HEK293 (cell line): Measurements from ENCODE around the gene HAT1.
"Not testable (repeated sequence)": the region's sequence is repeated elsewhere in the genome, so short reads cannot be mapped to it uniquely, and the experiment has no call there.

Experiments
- CTCF ChIA-PET: fragments of 350-600 bp; formaldehyde crosslinking; extraction: SDS; loops from one replicate; lab custom pipeline; 2021; ENCODE audit warnings: antibody characterized with exemption; lab: Yijun Ruan, JAX
- POLR2A ChIA-PET: fragments of 300-600 bp; formaldehyde crosslinking; extraction: SDS; loops from one replicate; lab custom pipeline; 2020; ENCODE audit warnings: antibody characterized with exemption, inconsistent platforms; lab: Yijun Ruan, JAX
- H3K27ac ChIP-seq: fragments of 200-500 bp; sonication (Bioruptor generic); 2 replicates; pipeline ENCODE4 v1.5.1; 2014; ENCODE audit warnings: low read depth, low read length, control low read depth, inconsistent platforms; ENCODE audit errors: extremely low read depth
- H3K36me3 ChIP-seq, 2 experiments: fragments of 200-500 bp in 1 of 2; sonication (Bioruptor generic) in 1 of 2; 1 replicate in 1 of 2; 2 replicates in 1 of 2; pipeline ENCODE4 v1.5.1; 2014 to 2017; ENCODE audit warnings: inconsistent platforms in 2 of 2, low read length in 2 of 2; ENCODE audit not compliant: control insufficient read depth in 2 of 2, insufficient read depth in 1 of 2
- H3K4me1 ChIP-seq: fragments of 200-500 bp; sonication (Bioruptor generic); 2 replicates; pipeline ENCODE4 v1.5.1; 2014; ENCODE audit warnings: mild to moderate bottlenecking, low read length, inconsistent platforms; ENCODE audit not compliant: control insufficient read depth, insufficient read depth
- H3K4me3 ChIP-seq: 2 replicates; pipeline ENCODE4 v1.5.1; 2011; ENCODE audit warnings: low read depth, mild to moderate bottlenecking, control low read depth, low read length, moderate library complexity
- H3K9me3 ChIP-seq: fragments of 200-500 bp; sonication (Bioruptor generic); 2 replicates; pipeline ENCODE4 v1.5.1; 2014; ENCODE audit warnings: low read depth, low read length, inconsistent platforms; ENCODE audit not compliant: control insufficient read depth, insufficient read depth
- WT1 ChIP-seq: fragments of 450-650 bp; formaldehyde crosslinking; IDR thresholded peaks from 2 replicates; pipeline ENCODE4 v1.5.1; 2016; ENCODE audit warnings: missing biosample characterization, missing genetic modification characterization
- ZBTB1 ChIP-seq: fragments of 450-650 bp; formaldehyde crosslinking; IDR thresholded peaks from 2 replicates; pipeline ENCODE4 v1.5.1; 2016; ENCODE audit warnings: missing biosample characterization, missing genetic modification characterization
- ZBTB17 ChIP-seq: fragments of 450-650 bp; formaldehyde crosslinking; IDR thresholded peaks from 2 replicates; pipeline ENCODE4 v1.5.1; 2016; ENCODE audit warnings: missing biosample characterization, missing genetic modification characterization
- ZFP3 ChIP-seq: fragments of 450-650 bp; formaldehyde crosslinking; IDR thresholded peaks from 2 replicates; pipeline ENCODE4 v1.5.1; 2016; ENCODE audit warnings: low read depth, missing biosample characterization, missing genetic modification characterization
- ZNF132 ChIP-seq: fragments of 450-650 bp; formaldehyde crosslinking; IDR thresholded peaks from 2 replicates; pipeline ENCODE4 v1.5.1; 2017; ENCODE audit warnings: missing biosample characterization, missing genetic modification characterization, borderline replicate concordance
- ZNF146 ChIP-seq: fragments of 450-650 bp; formaldehyde crosslinking; IDR thresholded peaks from 2 replicates; pipeline ENCODE4 v1.5.1; 2016; ENCODE audit warnings: missing biosample characterization, missing genetic modification characterization
- ZNF274 ChIP-seq, 2 experiments: fragments of 200-500 bp in 1 of 2; fragments of 450-650 bp in 1 of 2; sonication (Bioruptor generic) in 1 of 2; formaldehyde crosslinking in 1 of 2; IDR thresholded peaks; 2 replicates each; pipeline versions ENCODE4 v1.5.1 to v1.6.1; 2014 to 2016; ENCODE audit warnings: borderline replicate concordance in 1 of 2, inconsistent platforms in 1 of 2, low read length in 1 of 2, missing biosample characterization in 1 of 2, missing genetic modification characterization in 1 of 2
- ZNF302 ChIP-seq: fragments of 450-650 bp; formaldehyde crosslinking; IDR thresholded peaks from 2 replicates; pipeline ENCODE4 v1.5.1; 2016; ENCODE audit warnings: missing biosample characterization, missing genetic modification characterization, low read depth
- ZNF335 ChIP-seq: fragments of 450-650 bp; formaldehyde crosslinking; conservative IDR thresholded peaks from 2 replicates; pipeline ENCODE4 v1.5.1; 2016; ENCODE audit warnings: missing biosample characterization, missing genetic modification characterization
- ZNF350 ChIP-seq: fragments of 450-650 bp; formaldehyde crosslinking; IDR thresholded peaks from 2 replicates; pipeline ENCODE4 v1.5.0; 2017; ENCODE audit warnings: missing biosample characterization, mild to moderate bottlenecking, missing genetic modification characterization
- ZNF510 ChIP-seq: fragments of 450-650 bp; formaldehyde crosslinking; IDR thresholded peaks from 2 replicates; pipeline ENCODE4 v1.5.1; 2018; ENCODE audit warnings: mild to moderate bottlenecking, missing genetic modification characterization, missing biosample characterization; ENCODE audit not compliant: insufficient replicate concordance
- ZNF664 ChIP-seq: fragments of 450-650 bp; formaldehyde crosslinking; IDR thresholded peaks from 2 replicates; pipeline ENCODE4 v1.5.1; 2016; ENCODE audit warnings: missing biosample characterization, missing genetic modification characterization
- ZNF830 ChIP-seq: fragments of 450-650 bp; IDR thresholded peaks from 2 replicates; pipeline ENCODE4 v1.5.0; 2018; ENCODE audit warnings: missing biosample characterization, missing genetic modification characterization, low read depth, mild to moderate bottlenecking, moderate library complexity
- ZXDB ChIP-seq: fragments of 450-650 bp; formaldehyde crosslinking; IDR thresholded peaks from 2 replicates; pipeline ENCODE4 v1.5.1; 2016; ENCODE audit warnings: missing biosample characterization, missing genetic modification characterization
- TF ChIP-seq, protein P1 (sequence below): fragments of 450-650 bp; formaldehyde crosslinking; IDR thresholded peaks from 2 replicates; pipeline ENCODE4 v1.5.1; 2016; ENCODE audit warnings: missing biosample characterization, missing genetic modification characterization
- TF ChIP-seq, protein P2 (sequence below): fragments of 450-650 bp; formaldehyde crosslinking; IDR thresholded peaks from 2 replicates; pipeline ENCODE4 v1.5.1; 2016; ENCODE audit warnings: missing biosample characterization, missing genetic modification characterization
- TF ChIP-seq, protein P3 (sequence below): fragments of 450-650 bp; formaldehyde crosslinking; conservative IDR thresholded peaks from 2 replicates; pipeline ENCODE4 v1.5.1; 2016; ENCODE audit warnings: low read depth, missing biosample characterization, missing genetic modification characterization

The HAT1 gene

DNA sequence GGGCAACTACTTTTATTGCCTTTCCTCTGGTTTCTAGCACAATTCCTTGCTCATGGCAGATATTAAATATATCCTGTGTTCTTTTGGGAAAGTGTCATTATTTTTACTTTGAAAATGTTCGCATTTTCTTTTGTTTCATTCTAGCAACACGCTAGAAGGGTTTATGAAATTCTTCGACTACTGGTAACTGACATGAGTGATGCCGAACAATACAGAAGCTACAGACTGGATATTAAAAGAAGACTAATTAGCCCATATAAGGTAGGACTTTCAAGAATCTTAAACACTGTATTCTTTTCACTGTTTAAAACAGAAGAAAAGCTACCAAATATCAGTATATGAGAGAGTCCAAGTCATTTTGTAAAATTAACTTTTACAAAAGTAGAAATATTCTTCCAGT is 56.8 kb downstream of the HAT1 start:
- H3K36me3 ChIP-seq = peaks cover 51 to 73% of the 10 kb centered on the region in 2 experiments
- no peaks in the 10 kb centered on the region for H3K9me3 ChIP-seq
- H3K4me1 ChIP-seq = no peaks in the 10 kb centered on the region
- H3K27ac ChIP-seq = no peak overlapping the region
- TF ChIP-seq ZNF830 (tag by site-specific recombination) = no peak
- TF ChIP-seq, protein P1, sequence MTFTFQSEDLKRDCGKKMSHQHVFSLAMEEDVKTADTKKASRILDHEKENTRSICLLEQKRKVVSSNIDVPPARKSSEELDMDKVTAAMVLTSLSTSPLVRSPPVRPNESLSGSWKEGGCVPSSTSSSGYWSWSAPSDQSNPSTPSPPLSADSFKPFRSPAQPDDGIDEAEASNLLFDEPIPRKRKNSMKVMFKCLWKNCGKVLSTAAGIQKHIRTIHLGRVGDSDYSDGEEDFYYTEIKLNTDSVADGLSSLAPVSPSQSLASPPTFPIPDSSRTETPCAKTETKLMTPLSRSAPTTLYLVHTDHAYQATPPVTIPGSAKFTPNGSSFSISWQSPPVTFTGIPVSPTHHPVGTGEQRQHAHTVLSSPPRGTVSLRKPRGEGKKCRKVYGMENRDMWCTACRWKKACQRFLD (tag by site-specific recombination) = no peak
- no peak for TF ChIP-seq ZNF350 (tag by site-specific recombination)
- TF ChIP-seq, protein P2, sequence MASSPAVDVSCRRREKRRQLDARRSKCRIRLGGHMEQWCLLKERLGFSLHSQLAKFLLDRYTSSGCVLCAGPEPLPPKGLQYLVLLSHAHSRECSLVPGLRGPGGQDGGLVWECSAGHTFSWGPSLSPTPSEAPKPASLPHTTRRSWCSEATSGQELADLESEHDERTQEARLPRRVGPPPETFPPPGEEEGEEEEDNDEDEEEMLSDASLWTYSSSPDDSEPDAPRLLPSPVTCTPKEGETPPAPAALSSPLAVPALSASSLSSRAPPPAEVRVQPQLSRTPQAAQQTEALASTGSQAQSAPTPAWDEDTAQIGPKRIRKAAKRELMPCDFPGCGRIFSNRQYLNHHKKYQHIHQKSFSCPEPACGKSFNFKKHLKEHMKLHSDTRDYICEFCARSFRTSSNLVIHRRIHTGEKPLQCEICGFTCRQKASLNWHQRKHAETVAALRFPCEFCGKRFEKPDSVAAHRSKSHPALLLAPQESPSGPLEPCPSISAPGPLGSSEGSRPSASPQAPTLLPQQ = no peak
- TF ChIP-seq ZNF510 (tag by site-specific recombination) = no peak
- no peak for TF ChIP-seq ZBTB17 (tag by site-specific recombination)
- TF ChIP-seq ZBTB1 = no peak
- TF ChIP-seq ZNF335 = no peak
- no peak for TF ChIP-seq ZNF274 (IDR thresholded peaks at IDR 0.05; ENCODE audit: low read length)
- no peak for TF ChIP-seq ZNF274 (tag by site-specific recombination; IDR thresholded peaks at IDR 0.05; ENCODE audit: borderline replicate concordance)
- TF ChIP-seq WT1 (tag by site-specific recombination) = no peak
- no peak for TF ChIP-seq ZNF664 (tag by site-specific recombination)
- TF ChIP-seq ZFP3 (tag by site-specific recombination) = no peak
- TF ChIP-seq, protein P3, sequence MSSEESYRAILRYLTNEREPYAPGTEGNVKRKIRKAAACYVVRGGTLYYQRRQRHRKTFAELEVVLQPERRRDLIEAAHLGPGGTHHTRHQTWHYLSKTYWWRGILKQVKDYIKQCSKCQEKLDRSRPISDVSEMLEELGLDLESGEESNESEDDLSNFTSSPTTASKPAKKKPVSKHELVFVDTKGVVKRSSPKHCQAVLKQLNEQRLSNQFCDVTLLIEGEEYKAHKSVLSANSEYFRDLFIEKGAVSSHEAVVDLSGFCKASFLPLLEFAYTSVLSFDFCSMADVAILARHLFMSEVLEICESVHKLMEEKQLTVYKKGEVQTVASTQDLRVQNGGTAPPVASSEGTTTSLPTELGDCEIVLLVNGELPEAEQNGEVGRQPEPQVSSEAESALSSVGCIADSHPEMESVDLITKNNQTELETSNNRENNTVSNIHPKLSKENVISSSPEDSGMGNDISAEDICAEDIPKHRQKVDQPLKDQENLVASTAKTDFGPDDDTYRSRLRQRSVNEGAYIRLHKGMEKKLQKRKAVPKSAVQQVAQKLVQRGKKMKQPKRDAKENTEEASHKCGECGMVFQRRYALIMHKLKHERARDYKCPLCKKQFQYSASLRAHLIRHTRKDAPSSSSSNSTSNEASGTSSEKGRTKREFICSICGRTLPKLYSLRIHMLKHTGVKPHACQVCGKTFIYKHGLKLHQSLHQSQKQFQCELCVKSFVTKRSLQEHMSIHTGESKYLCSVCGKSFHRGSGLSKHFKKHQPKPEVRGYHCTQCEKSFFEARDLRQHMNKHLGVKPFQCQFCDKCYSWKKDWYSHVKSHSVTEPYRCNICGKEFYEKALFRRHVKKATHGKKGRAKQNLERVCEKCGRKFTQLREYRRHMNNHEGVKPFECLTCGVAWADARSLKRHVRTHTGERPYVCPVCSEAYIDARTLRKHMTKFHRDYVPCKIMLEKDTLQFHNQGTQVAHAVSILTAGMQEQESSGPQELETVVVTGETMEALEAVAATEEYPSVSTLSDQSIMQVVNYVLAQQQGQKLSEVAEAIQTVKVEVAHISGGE (tag by site-specific recombination) = no peak
- no peak for TF ChIP-seq ZNF132 (tag by site-specific recombination)
- TF ChIP-seq ZNF302 (tag by site-specific recombination) = no peak
- H3K4me3 ChIP-seq = no peak overlapping the region
- ChIA-PET POLR2A (no interaction called here), CTCF (interaction anchor here (1.1 kb wide), 1 partner anchor 13 kb away, joined by 3 read pairs; no protein-coding TSS in a partner anchor)

DNA sequence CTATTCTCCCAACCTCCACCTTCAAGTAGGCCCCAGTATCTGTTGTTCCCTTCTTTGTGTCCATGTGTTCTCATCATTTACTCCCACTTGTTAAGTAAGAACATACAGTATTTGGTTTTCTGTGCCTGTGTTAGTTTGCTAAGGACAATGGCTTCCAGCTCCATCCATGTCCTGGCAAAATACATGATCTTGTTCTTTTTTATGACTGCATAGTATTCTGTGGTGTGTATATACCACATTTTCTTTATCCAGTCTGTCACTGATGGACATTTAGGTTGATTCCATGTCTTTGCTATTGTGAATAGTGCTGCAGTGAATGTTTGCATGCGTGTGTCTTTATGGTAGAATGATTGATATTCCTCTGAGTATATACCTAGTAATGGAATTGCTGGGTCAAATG is 61.7 kb downstream of the HAT1 start:
- POLR2A ChIA-PET, H3K4me3 ChIP-seq: not testable (repeated sequence)
- peak; percentile 86 for TF ChIP-seq ZNF146 (tag by site-specific recombination)
- TF ChIP-seq, all 188 proteins: peak for 1; not testable (repeated sequence) for 187
- CTCF ChIA-PET, H3K9me3 ChIP-seq, H3K27ac ChIP-seq, H3K4me1 ChIP-seq: not testable (repeated sequence)
- H3K36me3 ChIP-seq = peaks cover 29 to 39% of the 10 kb centered on the region in 2 experiments

DNA sequence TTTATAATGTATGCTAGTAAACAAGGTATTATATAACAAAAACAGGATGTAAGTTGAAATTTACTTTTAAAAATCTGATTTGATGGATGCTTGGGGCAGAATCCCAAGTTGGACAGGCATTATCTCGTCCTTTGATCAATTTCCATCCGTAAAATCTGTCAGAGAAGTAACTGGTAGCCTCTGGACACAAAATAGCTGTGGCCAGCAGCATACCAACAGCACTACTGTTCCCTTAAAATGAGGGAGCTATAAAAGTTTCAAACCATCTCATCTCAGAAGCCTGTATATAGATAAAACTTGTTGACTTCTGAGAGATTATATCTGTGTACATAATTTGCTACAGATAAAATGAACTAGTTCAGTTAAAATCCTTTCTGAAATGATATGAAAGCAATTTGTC is 62.8 kb downstream of the HAT1 start:
- Histone ChIP-seq H3K27ac (no peak overlapping the region), H3K4me3 (no peak overlapping the region), H3K9me3 (no peaks in the 10 kb centered on the region), H3K36me3 (peaks cover 18 to 28% of the 10 kb centered on the region in 2 experiments), H3K4me1 (no peaks in the 10 kb centered on the region)
- CTCF ChIA-PET = no interaction called here
- TF ChIP-seq ZXDB (tag by site-specific recombination) = no peak
- POLR2A ChIA-PET = no interaction called here
